OCI-LY3 (cell line): ENCODE data around the gene CCSER1.

Experiments used
- CTCF ChIP-seq: fragments of 200-600, 300-600 bp; sonication (generic); IDR thresholded peaks from 2 replicates; pipeline ENCODE4 v1.5.1; 2014; ENCODE audit warnings: antibody characterized with exemption, low read length, low read depth
- EZH2phosphoT487 ChIP-seq: fragments of 200-600 bp; shearing (Covaris generic); IDR thresholded peaks from 2 replicates; pipeline ENCODE4 v1.6.1; 2018; ENCODE audit warnings: antibody characterized with exemption, mixed run types, low read depth

- TF ChIP-seq CTCF = no peak
- no peak for TF ChIP-seq EZH2phosphoT487
Observed at GRCh38 chr4:91257721-91258120, 1130.5 kb downstream of the CCSER1 start.
